ENCODE results near the gene DHRS4L2.
"Not testable (repeated sequence)": the region's sequence is repeated elsewhere in the genome, so short reads cannot be mapped to it uniquely, and the experiment has no call there.

DHRS4L2 gene

DNA sequence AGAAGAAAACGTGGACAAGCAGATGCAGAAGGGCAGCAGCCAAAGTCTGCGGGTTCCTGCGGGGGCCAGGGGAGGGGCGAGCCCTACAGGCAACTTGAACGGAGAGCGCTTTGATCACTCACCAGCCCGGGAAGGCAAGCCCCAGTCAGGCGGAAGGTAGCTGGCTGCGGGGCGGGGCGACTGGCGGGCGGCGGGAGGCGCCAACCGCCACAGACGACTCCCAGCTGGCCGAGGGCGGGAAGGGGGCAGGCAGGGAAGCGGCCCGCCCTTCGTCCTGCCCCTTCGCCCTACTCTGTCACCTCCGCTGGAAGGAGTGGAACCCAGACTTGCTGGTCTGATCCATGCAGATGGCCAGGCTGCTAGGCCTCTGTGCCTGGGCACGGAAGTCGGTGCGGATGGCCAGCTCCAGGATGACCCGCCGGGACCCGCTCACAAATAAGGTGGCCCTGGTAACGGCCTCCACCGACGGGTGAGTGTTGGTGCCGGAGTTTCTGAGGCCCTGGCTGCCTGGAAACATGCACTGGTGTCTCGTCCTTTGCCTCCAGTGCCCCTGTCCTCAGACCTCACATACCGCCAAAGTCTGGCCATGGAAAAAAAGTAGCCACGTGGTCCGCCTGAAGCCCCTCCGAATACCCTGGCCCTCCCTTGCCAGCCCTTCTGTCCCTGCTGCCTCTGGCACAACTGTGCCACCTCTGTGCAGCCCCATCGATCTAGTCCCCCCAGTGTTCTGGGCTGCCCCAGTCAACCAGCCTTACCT is at the start of gene DHRS4L2:
Gene DHRS4L2 (plus strand): TSS at position 323 of the 757 bp plus-strand sequence. CDS start 19 bp downstream, at position 342.
- peak; percentile 84 for DNase-seq

DNA sequence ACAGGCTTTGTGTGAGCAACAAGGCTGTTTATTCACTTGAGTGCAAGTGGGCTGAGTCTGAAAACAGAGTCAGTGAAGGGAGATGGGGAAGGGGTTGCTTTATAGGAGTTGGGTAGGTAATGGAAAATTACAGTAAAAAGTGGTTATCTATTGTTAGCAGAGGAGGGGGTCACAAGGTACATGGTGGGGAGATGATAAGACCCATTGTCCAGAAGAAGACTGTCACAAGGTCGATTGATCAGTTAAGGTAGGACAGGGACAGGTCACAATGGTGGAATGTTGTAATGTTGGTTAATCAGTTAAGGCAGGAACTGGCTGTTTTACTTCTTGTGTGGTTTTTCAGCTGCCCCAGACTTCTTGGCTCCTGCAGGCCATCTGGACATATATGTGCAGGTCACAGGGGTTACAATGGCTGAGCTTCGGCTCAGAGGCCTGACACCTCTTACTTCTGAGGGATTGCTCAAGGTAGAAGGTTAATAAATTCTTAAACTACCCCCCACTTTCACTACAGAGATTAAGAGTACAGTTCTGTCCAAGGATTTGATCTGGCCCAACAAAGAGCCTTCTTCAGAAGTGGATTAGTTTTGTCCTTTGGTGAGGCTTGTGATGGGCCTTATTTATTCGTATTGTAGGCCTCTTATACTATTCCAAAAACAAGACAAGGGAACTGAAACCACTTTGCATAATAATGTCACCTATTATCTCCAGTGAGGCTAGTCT is 49.0 kb upstream of the DHRS4L2 start:
- DNase-seq, result no peak

DNA sequence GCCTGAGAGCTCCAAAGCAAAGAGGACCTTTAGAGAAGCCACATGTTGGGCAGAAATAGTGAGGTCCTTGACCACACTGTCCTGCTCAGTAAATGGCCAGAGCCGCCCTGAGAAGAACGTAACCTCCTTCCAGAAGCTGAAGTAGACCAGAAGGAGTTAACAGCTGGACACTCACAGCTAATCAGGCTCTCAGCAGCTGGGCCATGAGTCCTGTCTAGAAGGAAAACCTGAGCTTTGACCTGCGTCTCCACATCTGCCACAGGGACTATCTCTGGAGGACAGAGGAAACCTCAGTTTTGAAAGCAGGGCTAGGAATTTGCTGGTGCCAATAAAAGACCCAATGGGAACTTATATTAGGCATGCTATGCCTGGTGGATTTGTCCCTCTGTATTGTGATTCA is 47.5 kb upstream of the DHRS4L2 start:
- no peak for DNase-seq

DNA sequence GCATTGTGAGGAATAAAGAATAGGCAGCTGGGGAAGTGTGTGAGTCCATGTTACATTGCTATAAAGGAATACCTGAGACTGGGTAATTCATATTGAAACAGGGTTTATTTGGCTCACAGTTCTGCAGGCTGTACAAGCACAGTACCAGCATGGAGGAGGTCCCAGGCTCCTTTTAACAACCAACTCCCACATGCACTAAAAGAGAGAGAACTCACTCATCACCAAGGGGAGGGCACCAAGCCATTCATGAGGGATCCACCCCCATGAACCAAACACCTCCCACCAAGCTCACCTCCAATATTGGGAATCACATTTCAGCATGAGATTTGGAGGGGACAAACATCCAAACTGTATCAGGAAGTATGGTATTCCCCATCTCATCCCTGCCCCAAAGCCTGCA is 47.1 kb upstream of the DHRS4L2 start:
- DNase-seq, result no peak

DNA sequence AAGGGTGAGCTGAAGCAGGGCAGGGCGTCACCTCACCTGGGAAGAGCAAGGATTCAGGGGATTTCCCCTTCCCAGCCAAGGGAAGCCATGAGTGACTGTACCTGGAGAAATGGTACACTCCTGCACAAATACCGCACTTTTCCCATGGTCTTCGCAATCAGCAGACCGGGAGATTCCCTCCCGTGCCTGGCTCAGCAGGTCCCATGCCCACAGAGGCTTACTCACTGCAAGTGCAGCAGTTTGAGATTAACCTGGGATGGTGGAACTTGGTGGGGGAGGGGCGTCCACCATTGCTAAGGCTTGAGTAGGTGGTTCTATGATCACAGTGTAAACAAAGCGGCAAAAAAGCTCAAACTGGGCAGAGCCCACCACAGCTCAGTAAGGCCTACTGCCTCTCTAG is 46.1 kb upstream of the DHRS4L2 start:
- DNase-seq, result no peak

DNA sequence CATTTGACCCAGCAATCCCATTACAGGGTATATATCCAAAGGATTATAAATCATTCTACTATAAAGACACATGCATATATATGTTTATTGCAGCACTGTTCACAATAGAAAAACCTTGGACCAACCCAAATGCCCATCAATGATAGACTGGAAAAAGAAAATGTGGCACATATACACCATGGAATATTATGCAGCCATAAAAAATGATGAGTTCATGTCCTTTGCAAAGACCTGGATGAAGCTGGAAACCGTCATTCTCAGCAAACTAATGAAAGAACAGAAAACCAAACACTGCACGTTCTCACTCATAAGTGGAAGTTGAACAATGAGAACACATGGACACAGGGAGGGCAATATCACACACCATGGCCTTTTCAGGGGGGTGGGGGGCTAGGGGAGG is 39.7 kb upstream of the DHRS4L2 start:
- DNase-seq, result not testable (repeated sequence)

DNA sequence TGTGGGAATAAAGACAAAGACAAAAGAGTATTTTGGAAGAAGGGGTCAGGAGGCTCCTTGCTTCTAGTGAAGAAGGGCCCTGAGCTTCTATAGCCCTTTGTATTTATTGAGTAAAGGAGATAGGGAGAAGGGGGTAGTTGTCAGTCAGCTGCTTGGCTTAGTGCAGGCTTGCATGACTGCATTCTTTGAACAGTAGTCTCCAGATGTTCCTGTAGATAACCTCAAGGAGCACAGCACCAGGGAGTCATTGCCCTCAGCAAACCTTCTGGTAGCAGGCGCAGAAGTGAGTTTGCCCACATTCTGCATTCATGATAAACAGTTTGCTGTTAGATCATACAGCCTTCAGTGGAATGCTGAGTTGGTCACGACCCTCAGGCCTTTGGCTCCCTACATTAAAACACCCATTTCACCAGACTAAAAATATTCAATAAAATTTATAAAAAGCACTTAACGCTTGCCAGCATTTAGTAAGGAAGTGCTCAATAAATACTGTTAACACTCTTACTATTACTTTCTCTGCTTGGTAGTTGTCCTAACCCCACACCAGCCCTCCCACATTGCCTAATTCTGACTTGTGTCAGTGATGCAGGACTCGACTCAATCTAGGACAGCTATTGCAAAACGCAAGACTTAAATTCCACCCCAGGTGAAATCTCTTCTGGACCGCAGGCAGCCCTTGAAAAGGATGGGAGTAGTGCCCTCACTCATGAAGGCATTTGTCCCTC is 38.2 kb upstream of the DHRS4L2 start:
- DNase-seq, result no peak

DNA sequence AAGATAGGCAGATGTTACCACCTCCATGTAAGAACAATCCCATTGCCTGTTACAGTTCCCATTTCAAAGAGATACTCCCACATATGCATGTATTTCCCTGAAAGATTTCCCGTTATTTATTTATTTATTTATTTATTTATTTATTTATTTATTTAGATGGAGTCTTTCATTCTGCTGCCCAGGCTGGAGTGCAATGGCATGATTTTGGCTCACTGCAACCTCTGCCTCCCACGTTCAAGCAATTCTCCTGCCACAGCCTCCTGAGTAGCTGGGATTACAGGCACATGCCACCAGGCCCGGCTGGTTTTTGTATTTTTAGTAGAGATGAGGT is 37.6 kb upstream of the DHRS4L2 start:
- DNase-seq, result not testable (repeated sequence)

DNA sequence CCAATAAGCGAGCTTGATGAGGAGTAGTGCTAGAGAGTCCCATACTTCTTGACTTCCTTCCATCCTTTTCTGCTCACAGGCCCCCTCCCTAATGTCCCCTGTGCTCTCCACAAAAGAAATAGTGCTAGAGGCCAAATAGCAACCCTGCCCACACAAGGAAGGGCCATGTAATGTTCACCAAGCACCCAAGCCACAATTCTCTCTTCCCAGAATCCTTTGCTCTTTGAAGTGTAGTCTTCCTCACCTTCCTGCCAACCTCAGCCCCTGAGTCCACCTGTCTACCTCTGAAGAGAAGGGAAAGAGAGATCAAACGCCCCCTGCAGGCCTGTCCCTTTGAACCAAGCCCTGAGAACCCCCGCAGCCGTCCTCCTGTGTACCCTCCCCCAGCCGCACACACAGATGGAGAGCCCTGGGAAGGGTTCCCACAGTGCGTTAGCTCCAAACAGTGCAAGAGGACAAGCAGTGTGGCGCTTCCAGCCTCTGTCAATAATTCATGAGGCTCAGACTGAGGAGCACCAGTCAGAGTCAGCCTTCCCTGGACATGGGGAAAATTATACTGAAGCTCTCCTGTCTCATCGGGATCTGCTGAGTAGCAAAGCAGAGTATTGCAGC is 37.0 kb upstream of the DHRS4L2 start:
- no peak for DNase-seq

DNA sequence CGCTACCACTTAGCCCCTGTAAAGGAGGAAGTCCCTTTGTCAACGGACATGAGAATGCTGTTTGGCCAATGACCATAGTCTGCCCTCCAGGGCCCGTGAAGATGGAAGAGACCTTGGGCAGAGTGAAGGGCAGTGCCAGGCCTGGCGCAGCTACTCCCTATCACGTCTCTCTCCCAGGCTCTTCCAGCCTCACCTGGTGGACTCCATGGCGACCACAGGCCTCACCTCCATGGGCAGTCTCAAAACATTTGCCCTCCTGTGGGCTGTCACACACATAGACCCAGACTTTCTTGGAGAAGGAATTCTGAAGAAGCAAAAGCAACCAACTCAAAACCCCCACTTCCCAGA is 35.6 kb upstream of the DHRS4L2 start:
- not testable (repeated sequence) for DNase-seq

DNA sequence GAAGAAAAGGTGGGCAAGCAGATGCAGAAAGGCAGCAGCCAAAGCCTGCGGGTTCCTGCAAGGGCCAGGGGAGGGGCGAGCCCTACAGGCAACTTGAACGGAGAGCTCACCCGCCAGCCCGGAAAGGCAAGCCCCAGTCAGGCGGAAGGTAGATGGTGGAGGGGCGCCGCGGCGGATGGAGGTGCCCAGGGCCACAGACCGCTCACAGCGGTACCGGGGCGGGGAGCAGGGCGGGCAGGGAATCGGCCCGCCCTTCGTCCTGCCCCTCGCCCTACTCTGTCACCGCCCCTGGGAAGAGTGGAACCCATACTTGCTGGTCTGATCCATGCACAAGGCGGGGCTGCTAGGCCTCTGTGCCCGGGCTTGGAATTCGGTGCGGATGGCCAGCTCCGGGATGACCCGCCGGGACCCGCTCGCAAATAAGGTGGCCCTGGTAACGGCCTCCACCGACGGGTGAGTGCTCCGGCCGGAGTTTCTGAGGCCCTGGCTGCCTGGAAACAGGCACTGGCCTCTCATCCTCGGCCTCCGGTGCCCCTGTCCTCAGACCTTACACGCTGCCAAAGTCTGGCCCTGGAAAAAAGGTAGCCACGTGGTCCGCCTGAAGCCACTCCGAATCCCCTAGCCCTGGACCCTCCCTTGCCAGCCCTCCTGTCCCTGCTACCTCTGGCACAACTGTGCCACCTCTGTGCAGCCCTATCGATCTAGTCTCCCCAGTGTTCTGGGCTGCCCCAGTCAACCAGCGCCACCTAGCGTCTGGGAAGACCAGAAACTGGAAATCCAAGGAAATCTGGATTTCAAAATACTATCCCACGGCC is 35.1 kb upstream of the DHRS4L2 start, which contains the start of gene DHRS4:
Gene DHRS4 (plus strand): TSS at position 307 of the 815 bp plus-strand sequence. CDS start 19 bp downstream, at position 326.
- DNase-seq, result peak; percentile 80

DNA sequence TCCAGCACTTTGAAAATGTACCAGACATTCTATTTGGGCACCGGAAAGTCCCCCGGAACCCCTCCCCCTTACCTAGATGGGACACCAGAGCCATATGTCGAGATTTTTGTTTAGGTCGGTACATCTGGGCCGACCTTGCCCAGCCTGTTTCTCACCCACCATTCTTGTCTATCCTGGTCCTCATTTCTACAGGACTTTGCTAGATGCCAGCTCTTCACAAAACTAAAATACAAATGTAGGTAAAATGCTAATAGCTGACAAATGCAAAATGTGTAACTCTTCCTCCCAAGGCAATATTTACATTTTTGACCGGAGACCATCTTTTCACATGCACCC is 34.5 kb upstream of the DHRS4L2 start:
- not testable (repeated sequence) for DNase-seq

DNA sequence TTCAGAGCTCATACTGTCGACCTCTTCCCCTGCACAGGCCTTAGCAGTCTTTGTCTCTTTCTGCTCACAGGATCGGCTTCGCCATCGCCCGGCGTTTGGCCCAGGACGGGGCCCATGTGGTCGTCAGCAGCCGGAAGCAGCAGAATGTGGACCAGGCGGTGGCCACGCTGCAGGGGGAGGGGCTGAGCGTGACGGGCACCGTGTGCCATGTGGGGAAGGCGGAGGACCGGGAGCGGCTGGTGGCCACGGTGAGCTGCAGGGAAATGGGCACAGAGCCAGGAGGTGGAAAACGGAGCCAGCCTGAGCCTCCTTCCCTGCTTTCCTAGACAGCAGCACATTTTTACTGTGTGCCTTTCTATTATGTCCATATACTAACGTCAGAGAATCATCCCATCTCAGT is 33.8 kb upstream of the DHRS4L2 start:
- DNase-seq, result not testable (repeated sequence)

DNA sequence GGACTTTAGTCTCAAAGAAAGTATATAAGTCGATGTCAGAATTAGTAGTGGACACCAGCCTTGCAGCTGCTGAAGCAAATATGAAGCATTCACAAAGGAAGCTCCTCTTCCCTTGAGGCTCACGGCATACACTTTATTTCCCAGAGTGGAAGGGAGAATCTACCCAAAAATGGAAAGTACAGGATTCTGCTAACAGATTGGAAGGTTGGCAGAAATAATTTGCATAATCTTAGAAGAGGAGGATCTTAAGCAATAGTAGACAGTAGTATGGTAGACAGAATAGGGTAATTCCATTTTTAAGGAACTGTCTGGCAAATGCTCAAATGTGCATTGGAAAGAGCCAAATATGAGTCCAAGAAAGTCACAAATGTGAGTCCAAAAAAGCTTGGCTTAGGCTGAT is 32.9 kb upstream of the DHRS4L2 start:
- DNase-seq, result not testable (repeated sequence)

DNA sequence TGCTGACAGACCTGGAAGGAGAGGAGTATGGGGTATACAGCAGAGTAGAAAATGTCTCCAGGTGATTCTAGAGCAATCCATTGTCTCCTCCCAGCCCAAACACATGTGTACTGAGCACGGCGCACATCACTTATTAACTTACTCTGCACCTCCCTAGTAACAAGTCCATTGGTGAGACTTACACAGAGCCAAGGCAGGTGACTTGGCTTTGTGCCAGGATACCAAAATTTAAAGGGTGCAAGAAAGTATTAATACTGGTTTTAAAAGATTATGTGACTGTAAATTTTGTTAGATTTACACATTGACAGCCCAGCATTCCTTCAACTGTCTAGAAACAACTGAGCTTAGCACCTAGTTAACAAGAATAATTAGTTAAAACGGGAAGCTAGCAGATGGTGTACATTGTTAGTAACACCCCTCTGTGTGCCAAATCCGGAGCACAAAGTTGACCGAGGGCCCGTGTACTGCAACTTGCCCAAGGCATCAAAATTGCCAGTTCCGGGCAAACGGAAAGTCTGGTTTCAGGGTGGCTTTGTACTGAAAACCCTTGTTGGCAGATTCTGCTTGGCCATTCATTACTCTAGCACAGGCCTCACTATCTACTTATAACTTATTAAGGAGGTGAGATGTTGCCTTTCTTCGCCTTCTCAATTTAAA is 30.7 kb upstream of the DHRS4L2 start:
- not testable (repeated sequence) for DNase-seq

DNA sequence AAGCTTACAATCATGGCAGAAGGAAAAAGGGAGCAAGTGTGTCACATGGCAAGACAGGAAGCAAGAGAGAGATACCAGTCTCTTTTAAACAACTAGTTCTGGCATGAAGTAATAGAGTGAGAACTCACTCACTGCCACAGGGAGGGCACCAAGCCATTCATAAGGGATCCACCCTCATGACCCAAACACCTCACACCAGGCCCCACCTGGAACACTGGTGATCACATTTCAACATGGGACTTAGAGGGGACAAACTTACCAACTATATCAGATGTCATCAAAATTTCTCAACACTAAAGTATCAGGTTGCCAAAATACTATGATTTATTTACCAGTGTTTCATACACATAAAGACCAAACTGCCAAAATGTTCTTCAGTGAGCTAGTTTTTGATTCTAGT is 27.8 kb upstream of the DHRS4L2 start:
- DNase-seq, result not testable (repeated sequence)

DNA sequence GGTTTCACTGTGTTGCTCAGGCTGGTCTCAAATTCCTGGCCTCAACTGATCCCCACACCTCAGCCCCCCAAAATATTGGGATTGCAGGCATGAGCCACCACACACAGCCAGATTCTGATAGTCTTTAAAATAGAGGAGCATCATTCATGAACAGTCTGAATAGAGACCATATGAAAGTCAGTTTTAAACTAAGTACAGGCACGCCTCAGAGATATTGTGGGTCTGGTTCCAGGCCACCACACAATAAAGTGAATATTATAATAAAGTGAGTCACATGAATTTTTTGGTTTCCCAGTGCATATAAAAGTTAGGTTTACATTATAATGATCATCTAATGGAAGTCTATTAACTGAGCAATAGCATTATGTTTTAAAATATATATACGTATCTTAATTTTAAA is 27.0 kb upstream of the DHRS4L2 start:
- not testable (repeated sequence) for DNase-seq

DNA sequence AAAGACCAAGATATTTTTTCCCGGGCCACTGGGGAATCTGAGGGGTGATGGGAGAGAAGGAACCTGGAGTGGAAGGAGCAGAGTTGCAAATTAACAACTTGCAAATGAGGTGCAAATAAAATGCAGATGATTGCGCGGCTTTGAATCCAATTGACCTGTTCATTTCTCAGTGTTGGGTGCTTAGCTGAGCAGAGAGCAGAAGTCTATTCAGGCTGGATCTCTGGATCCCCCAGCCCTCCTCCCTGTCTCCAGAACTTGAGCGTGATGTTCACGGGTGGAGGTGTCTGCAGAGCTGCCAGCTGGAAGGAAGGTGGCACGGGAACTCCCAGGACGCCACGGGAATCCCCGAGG is 19.6 kb upstream of the DHRS4L2 start:
- not testable (repeated sequence) for DNase-seq

DNA sequence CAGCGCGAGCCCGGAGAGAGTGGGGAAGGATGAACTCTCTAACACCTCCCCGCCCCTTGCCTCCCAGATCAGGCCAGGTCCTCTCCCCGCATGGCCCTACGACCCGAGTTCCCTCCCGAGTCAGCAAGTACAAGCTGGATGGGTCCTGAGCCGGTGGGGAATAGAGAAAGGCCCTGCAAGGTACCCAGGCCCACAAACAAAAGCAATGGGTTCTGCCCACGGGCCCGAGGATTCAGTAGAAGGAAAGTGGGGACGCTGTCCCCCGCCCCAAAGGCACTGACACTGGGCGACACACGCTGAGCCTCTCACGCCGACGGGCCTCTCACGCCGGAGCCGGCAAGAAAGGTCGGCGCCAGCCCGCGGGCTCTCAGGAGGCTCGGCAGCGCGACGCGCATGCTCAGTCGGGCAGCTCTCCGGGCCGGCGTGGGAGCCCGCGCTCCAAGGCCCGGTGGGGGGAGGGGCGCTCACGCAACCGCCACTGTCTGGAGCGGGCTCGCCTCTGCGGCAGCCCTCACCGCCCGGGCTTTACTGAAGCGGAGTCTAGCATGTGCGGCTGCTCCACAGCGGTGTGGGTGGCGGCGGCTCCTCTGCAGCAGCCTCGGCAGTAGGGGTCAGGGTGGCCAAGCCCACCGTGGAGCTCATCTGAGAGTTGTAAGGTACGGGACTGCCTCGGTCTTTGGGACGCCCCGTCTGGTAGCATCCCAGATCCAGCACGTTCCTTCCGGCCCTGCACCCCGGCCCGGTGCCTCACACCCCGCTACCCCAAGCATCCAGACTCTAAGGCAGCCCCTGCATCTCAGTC is 19.0 kb upstream of the DHRS4L2 start:
- DNase-seq, result peak; percentile 77

DNA sequence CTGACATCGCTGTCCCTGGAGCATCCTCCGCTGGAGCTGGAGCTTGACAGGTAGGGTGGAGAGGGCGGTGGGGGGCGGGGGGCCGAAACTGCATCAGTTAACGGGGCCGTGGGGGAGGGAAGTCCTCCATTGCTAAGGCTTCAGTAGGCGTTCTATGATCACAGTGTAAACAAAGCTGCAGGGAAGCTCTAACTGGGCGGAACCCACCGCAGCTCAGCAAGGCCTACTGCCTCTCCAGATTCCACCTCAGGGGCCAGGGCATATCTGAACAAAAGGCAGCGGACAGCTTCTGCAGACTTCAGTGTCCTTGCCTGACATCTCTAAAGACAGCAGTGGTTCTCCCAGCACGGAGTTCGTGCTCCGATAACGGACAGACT is 18.5 kb upstream of the DHRS4L2 start:
- not testable (repeated sequence) for DNase-seq

DNA sequence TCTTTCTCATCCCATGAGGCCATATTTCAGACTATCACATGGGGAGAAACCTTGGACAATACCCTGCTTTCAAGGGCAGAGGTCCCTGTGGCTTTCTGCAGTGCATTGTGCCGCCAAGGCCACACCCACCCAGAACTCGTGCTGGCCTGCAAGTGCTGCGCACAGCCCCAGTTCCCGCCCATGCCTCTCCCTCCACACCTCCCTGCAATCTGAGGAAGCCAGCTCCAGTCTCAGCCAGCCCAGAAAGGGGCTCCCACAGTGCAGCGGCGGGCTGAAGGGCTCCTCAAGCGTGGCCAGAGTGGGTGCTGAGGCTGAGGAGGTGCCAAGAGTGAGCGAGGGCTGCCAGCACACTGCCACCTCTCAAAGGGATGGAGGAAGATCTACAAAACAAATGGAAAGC is 15.6 kb upstream of the DHRS4L2 start:
- not testable (repeated sequence) for DNase-seq
